DND-41 (cell line): Measurements from ENCODE around the gene DAPP1.
"Not testable (repeated sequence)": the region's sequence is repeated elsewhere in the genome, so short reads cannot be mapped to it uniquely, and the experiment has no call there.

ENCODE experiments used
- ATAC-seq: fragments of 200-7000 bp; cut with Tn5 transposase; 3 replicates; pipeline ENCODE4 v1.9.1; 2021; ENCODE audit warnings: low read depth; ENCODE audit not compliant: insufficient read depth
- DNase-seq: peaks from one replicate; pipeline ENCODE4 v3.0.0-alpha.2; 2020
- H2AFZ ChIP-seq: 2 replicates; pipeline ENCODE4 v1.6.0; 2012; ENCODE audit warnings: low read depth, low read length
- H3K27ac ChIP-seq: 2 replicates; pipeline ENCODE4 v1.5.1; 2012; ENCODE audit warnings: low read length, inconsistent platforms
- H3K27me3 ChIP-seq: fragments of 200-600 bp; sonication (generic); 2 replicates; pipeline ENCODE4 v1.6.0; 2012; ENCODE audit warnings: low read length, mild to moderate bottlenecking, inconsistent platforms; ENCODE audit not compliant: insufficient read depth, poor library complexity
- H3K36me3 ChIP-seq: 2 replicates; pipeline ENCODE4 v1.5.1; 2012; ENCODE audit warnings: low read length, inconsistent platforms; ENCODE audit not compliant: insufficient read depth
- H3K4me1 ChIP-seq: 2 replicates; pipeline ENCODE4 v1.5.1; 2012; ENCODE audit warnings: mild to moderate bottlenecking, low read length; ENCODE audit not compliant: insufficient read depth
- H3K4me2 ChIP-seq: 2 replicates; pipeline ENCODE4 v1.6.0; 2012; ENCODE audit warnings: mild to moderate bottlenecking, moderate library complexity, low read length, inconsistent platforms; ENCODE audit not compliant: insufficient read depth
- H3K4me3 ChIP-seq, 2 experiments: fragments of 200-600 bp in 1 of 2; shearing (Covaris generic) in 1 of 2; 2 replicates each; pipeline ENCODE4 v1.5.1; 2012 to 2016; ENCODE audit warnings: inconsistent platforms in 2 of 2, low read length in 2 of 2, mild to moderate bottlenecking in 2 of 2, low read depth in 1 of 2, moderate library complexity in 1 of 2
- H3K79me2 ChIP-seq: 2 replicates; pipeline ENCODE4 v1.6.0; 2012; ENCODE audit warnings: low read length, inconsistent platforms; ENCODE audit not compliant: insufficient read depth
- H3K9ac ChIP-seq: 2 replicates; pipeline ENCODE4 v1.6.0; 2012; ENCODE audit warnings: low read depth, mild to moderate bottlenecking, inconsistent platforms, low read length, moderate library complexity
- H3K9me3 ChIP-seq: 2 replicates; pipeline ENCODE4 v1.5.1; 2012; ENCODE audit warnings: low read length, moderate library complexity, mild to moderate bottlenecking, inconsistent platforms; ENCODE audit not compliant: insufficient read depth, severe bottlenecking
- H4K20me1 ChIP-seq: 2 replicates; pipeline ENCODE4 v1.6.0; 2012; ENCODE audit warnings: low read length; ENCODE audit not compliant: insufficient read depth
- CTCF ChIP-seq: IDR thresholded peaks from 2 replicates; pipeline ENCODE4 v1.5.1; 2012; ENCODE audit warnings: borderline replicate concordance, low read length, moderate library complexity, mild to moderate bottlenecking; ENCODE audit not compliant: poor library complexity, severe bottlenecking; ENCODE audit errors: extremely low read depth
- EZH2 ChIP-seq: IDR thresholded peaks from 3 replicates; pipeline ENCODE4 v1.6.1; 2012; ENCODE audit warnings: borderline replicate concordance, low read depth, mild to moderate bottlenecking, moderate library complexity, low read length, inconsistent platforms; ENCODE audit not compliant: severe bottlenecking

Gene DAPP1, protein sequence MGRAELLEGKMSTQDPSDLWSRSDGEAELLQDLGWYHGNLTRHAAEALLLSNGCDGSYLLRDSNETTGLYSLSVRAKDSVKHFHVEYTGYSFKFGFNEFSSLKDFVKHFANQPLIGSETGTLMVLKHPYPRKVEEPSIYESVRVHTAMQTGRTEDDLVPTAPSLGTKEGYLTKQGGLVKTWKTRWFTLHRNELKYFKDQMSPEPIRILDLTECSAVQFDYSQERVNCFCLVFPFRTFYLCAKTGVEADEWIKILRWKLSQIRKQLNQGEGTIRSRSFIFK

GRCh38 chr4:99816545-99817308 is at the start of gene DAPP1:
Gene DAPP1 (plus strand): TSS chr4:99816827. CDS start chr4:99816914, 87 bp downstream.
- Histone ChIP-seq H2AFZ (no peak within 1 kb of the TSS), H3K27ac (no peak within 1 kb of the TSS)
- peak; percentile 12 for DNase-seq

DNA sequence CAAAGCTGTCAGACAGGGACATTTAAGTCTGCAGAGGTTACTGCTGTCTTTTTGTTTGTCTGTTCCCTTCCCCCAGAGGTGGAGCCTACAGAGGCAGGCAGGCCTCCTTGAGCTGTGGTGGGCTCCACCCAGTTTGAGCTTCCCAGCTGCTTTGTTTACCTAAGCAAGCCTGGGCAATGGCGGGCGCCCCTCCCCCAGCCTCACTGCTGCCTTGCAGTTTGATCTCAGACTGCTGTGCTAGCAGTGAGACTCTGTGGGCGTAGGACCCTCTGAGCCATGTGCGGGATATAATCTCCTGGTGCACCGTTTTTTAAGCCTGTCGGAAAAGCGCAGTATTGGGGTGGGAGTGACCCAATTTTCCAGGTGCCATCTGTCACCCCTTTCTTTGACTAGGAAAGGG is 45.8 kb upstream of the DAPP1 start:
- H3K4me3 ChIP-seq, H3K27ac ChIP-seq, H3K27me3 ChIP-seq, DNase-seq, H4K20me1 ChIP-seq, ATAC-seq, H3K36me3 ChIP-seq, H3K4me2 ChIP-seq, H2AFZ ChIP-seq, H3K9me3 ChIP-seq, H3K79me2 ChIP-seq, H3K9ac ChIP-seq, H3K4me1 ChIP-seq: not testable (repeated sequence)

More at GRCh38 chr4:99816545-99817308, at the start of gene DAPP1:
- Histone ChIP-seq H3K4me3 (no peak within 1 kb of the TSS), H3K4me2 (no peak within 1 kb of the TSS), H3K27me3 (peaks cover 2% of the 10 kb centered on the region), H4K20me1 (no peaks in the 10 kb centered on the region), H3K9ac (no peak within 1 kb of the TSS), H3K4me1 (no peaks in the 10 kb centered on the region), H3K79me2 (no peaks in the 10 kb centered on the region), H3K9me3 (no peaks in the 10 kb centered on the region), H3K36me3 (no peaks in the 10 kb centered on the region)
- no peak for TF ChIP-seq CTCF
- TF ChIP-seq EZH2 = no peak
- peak; percentile 67 for ATAC-seq

DNA sequence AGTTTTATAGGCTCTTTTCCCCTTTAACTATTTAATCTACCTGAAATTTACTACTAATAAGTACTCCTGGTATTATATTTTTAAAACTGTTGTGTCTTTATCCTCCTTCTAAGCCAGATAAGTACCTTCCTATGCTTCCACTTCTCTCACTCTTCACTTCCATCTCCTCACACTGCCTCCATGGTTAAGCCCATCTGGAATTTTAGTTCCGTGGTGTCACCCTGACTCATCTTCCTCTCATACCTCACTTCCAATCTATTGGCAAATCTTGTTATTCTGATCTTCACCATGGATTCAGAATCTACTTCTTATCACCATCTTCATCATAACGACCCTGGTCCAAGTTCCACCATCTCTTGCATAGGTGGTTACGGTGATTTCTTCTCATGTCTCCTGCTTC is 32.7 kb upstream of the DAPP1 start:
- Histone ChIP-seq H4K20me1 (no peaks in the 10 kb centered on the region), H3K27ac (no peak overlapping the region), H3K79me2 (no peaks in the 10 kb centered on the region), H3K36me3 (no peaks in the 10 kb centered on the region), H3K4me1 (no peaks in the 10 kb centered on the region), H3K9ac (no peak overlapping the region), H3K27me3 (peaks cover 6% of the 10 kb centered on the region), H2AFZ (no peak overlapping the region), H3K4me3 (no peak overlapping the region), H3K9me3 (no peaks in the 10 kb centered on the region), H3K4me2 (no peak overlapping the region)
- TF ChIP-seq EZH2 = no peak
- TF ChIP-seq CTCF = no peak
- ATAC-seq (no peak), DNase-seq (no peak)

DNA sequence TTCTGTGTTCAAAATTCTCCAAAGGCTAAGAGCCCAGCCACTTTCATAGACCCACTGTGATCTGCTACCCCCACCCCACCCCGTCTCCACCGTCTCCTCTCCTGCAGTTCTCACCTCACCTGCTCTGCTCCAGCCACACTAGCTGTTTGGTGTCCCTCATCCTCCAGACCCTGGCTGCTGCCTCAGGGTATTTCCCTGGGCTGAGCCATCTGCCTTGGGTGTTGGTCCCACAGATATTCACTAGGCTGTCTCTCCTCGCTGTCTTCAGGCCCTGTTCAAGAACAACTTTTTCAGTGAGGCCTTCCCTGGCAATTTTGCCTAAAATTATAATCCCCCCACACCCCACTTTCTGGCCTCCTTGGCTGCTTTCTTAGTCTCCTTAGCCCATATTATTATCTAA is 31.8 kb upstream of the DAPP1 start:
- H3K9me3 ChIP-seq = no peaks in the 10 kb centered on the region
- DNase-seq = no peak
- no peak for TF ChIP-seq EZH2
- TF ChIP-seq CTCF = no peak

More for the DNA sequence above, 31.8 kb upstream of the DAPP1 start:
- Histone ChIP-seq H3K27ac (no peak overlapping the region), H3K4me1 (no peaks in the 10 kb centered on the region), H3K9ac (no peak overlapping the region), H3K27me3 (peaks cover 6% of the 10 kb centered on the region), H3K79me2 (no peaks in the 10 kb centered on the region), H3K4me3 (no peak overlapping the region), H4K20me1 (no peaks in the 10 kb centered on the region), H3K36me3 (no peaks in the 10 kb centered on the region), H2AFZ (no peak overlapping the region), H3K4me2 (no peak overlapping the region)
- ATAC-seq = no peak
